K562 (cell line): ENCODE measurements around the gene IRX2. TPM values are rescaled to one million over a fixed set of nuclear protein-coding genes. Genes with fewer than 3 reads are reported as not detected.

Experiments
- ATAC-seq: fragments of 200-7000 bp; cut with Tn5 transposase; 3 replicates; pipeline ENCODE4 v1.9.1; 2020; ENCODE audit warnings: moderate library complexity
- BruUV-seq: library from RNA; stranded (reverse); fragments of 400-500 nt; replicated peaks from 2 replicates; lab custom pipeline; 2021; lab: Mats Ljungman, UMichigan
- CTCF ChIA-PET: fragments of 300-600 bp; formaldehyde crosslinking; extraction: SDS; loops from one replicate; lab custom pipeline; 2021; ENCODE audit warnings: low intra/inter-chr PET ratio; lab: Yijun Ruan, JAX
- POLR2A ChIA-PET: fragments of 300-600, 350-650 bp; sonication (Branson Sonifier 250); formaldehyde crosslinking; extraction: SDS; loops from one replicate; lab custom pipeline; 2021; ENCODE audit warnings: antibody characterized with exemption, inconsistent platforms; lab: Yijun Ruan, JAX
- DNase-seq, 4 experiments: peaks; one replicate each; pipeline versions ENCODE4 v3.0.0 to v3.0.0-alpha.2; 2011 to 2018; ENCODE audit warnings: low spot score in 3 of 4, mixed read lengths in 3 of 4; ENCODE audit errors: extremely low read depth in 1 of 4
- FAIRE-seq: peaks from 2 replicates; lab custom pipeline; 2011; peaks lifted over from hg19 to GRCh38; lab: Jason Lieb, UNC
- H2AFZ ChIP-seq: 2 replicates; pipeline ENCODE4 v1.6.0; 2011; ENCODE audit warnings: low read depth, low read length, control low read depth, inconsistent platforms
- H3K27ac ChIP-seq: fragments of 200-600 bp; 3 replicates; pipeline ENCODE4 v1.8.0; 2011; ENCODE audit warnings: low read depth, mild to moderate bottlenecking, control low read depth, inconsistent platforms, low read length, moderate library complexity, mixed read lengths; ENCODE audit errors: extremely low read depth
- H3K27me3 ChIP-seq, 2 experiments: fragments of 300-600 bp in 1 of 2; 2 replicates in 1 of 2; 3 replicates in 1 of 2; pipeline versions ENCODE4 v1.6.0 to v1.8.0; 2011; ENCODE audit warnings: inconsistent platforms in 2 of 2, low read length in 2 of 2, mild to moderate bottlenecking in 1 of 2, mixed read lengths in 1 of 2, moderate library complexity in 1 of 2; ENCODE audit not compliant: control insufficient read depth in 2 of 2, insufficient read depth in 2 of 2
- H3K36me3 ChIP-seq: fragments of 300-600 bp; 3 replicates; pipeline ENCODE4 v1.8.0; 2011; ENCODE audit warnings: mild to moderate bottlenecking, low read length, inconsistent platforms; ENCODE audit not compliant: control insufficient read depth, insufficient read depth
- H3K4me1 ChIP-seq, 2 experiments: fragments of 200-600 bp in 1 of 2; replicated peaks in 1 of 2; 2 replicates in 1 of 2; 3 replicates in 1 of 2; pipeline versions ENCODE4 v1.5.1 to v1.8.0; 2011; ENCODE audit warnings: inconsistent platforms in 2 of 2, low read length in 2 of 2, mild to moderate bottlenecking in 1 of 2, mixed read lengths in 1 of 2, moderate library complexity in 1 of 2; ENCODE audit not compliant: control insufficient read depth in 2 of 2, insufficient read depth in 2 of 2
- H3K4me2 ChIP-seq: 2 replicates; pipeline ENCODE4 v1.6.1; 2011; ENCODE audit warnings: low read length, control low read depth, inconsistent platforms, mixed read lengths; ENCODE audit not compliant: insufficient read depth
- H3K4me3 ChIP-seq: fragments of 200-600 bp; sonication (generic), shearing (Covaris generic); 2 replicates; pipeline ENCODE4 v1.5.1; 2016; ENCODE audit warnings: control low read depth, inconsistent platforms
- H3K79me2 ChIP-seq: fragments of 200-600 bp; 3 replicates; pipeline ENCODE4 v1.8.0; 2011; ENCODE audit warnings: low read length, inconsistent platforms; ENCODE audit not compliant: control insufficient read depth, insufficient read depth
- H3K9ac ChIP-seq, 2 experiments: 2 replicates each; pipeline versions ENCODE4 v1.6.0 to v1.6.1; 2011; ENCODE audit warnings: low read depth in 2 of 2, low read length in 2 of 2, control low read depth in 1 of 2, inconsistent platforms in 1 of 2, mild to moderate bottlenecking in 1 of 2, mixed read lengths in 1 of 2; ENCODE audit not compliant: insufficient read depth in 1 of 2
- H3K9me1 ChIP-seq: one replicate; pipeline ENCODE4 v1.6.0; 2011; ENCODE audit warnings: inconsistent platforms, mild to moderate bottlenecking, low read length, moderate library complexity; ENCODE audit not compliant: control insufficient read depth, insufficient read depth
- H3K9me3 ChIP-seq: replicated peaks from 2 replicates; pipeline ENCODE4 v1.5.1; 2011; ENCODE audit warnings: low read depth, low read length, inconsistent platforms; ENCODE audit not compliant: control insufficient read depth, insufficient read depth
- H4K20me1 ChIP-seq: replicated peaks from 2 replicates; pipeline ENCODE4 v1.6.1; 2011; ENCODE audit warnings: low read length, inconsistent platforms, mixed read lengths; ENCODE audit not compliant: control insufficient read depth, insufficient read depth
- CBX5 ChIP-seq: IDR thresholded peaks from 2 replicates; pipeline ENCODE4 v1.6.1; 2014; ENCODE audit warnings: low read depth, borderline replicate concordance
- CXXC5 ChIP-seq: fragments of 250-450 bp; sonication (Bioruptor Pico); IDR thresholded peaks from 2 replicates; pipeline ENCODE4 v1.8.0; 2022; ENCODE audit warnings: inconsistent platforms, mild to moderate bottlenecking, moderate library complexity
- GATA2 ChIP-seq: sonication (generic); formaldehyde crosslinking; IDR thresholded peaks from 2 replicates; pipeline ENCODE4 v1.4.0; 2020; ENCODE audit warnings: mild to moderate bottlenecking, missing genetic modification reagents
- PML ChIP-seq: IDR thresholded peaks from 2 replicates; pipeline ENCODE4 v1.6.1; 2012; ENCODE audit warnings: low read length, inconsistent platforms
- POLR2G ChIP-seq: fragments of 200-400 bp; formaldehyde crosslinking; IDR thresholded peaks from 2 replicates; pipeline ENCODE4 v1.6.1; 2017; ENCODE audit warnings: low read depth, mild to moderate bottlenecking, antibody characterized with exemption, low read length, moderate library complexity
- PPARD ChIP-seq: fragments of 250-450 bp; sonication (Bioruptor Pico); IDR thresholded peaks from 2 replicates; pipeline ENCODE4 v1.8.0; 2022; ENCODE audit warnings: inconsistent platforms, mild to moderate bottlenecking, moderate library complexity
- RBM22 ChIP-seq: fragments of 200-400 bp; formaldehyde crosslinking; IDR thresholded peaks from 2 replicates; pipeline ENCODE4 v1.6.1; 2018; ENCODE audit warnings: low read length, low read depth; ENCODE audit not compliant: poor library complexity, severe bottlenecking
- TEAD4 ChIP-seq, 2 experiments: sonication (generic) in 1 of 2; formaldehyde crosslinking in 1 of 2; IDR thresholded peaks; 2 replicates each; pipeline versions ENCODE4 v1.6.1 to v1.8.0; 2012 to 2022; ENCODE audit warnings: borderline replicate concordance in 1 of 2, inconsistent platforms in 1 of 2, low read length in 1 of 2, mild to moderate bottlenecking in 1 of 2, missing genetic modification reagents in 1 of 2
- ZNF140 ChIP-seq: fragments of 250-450 bp; sonication (Bioruptor Pico); IDR thresholded peaks from 2 replicates; pipeline ENCODE4 v1.8.0; 2021; ENCODE audit warnings: moderate library complexity, mild to moderate bottlenecking, inconsistent platforms
- ZNF143 ChIP-seq: sonication (generic); formaldehyde crosslinking; IDR thresholded peaks from 2 replicates; pipeline ENCODE4 v1.9.0; 2022; ENCODE audit warnings: mild to moderate bottlenecking, missing genetic modification reagents
- WGBS: fragments of 100-300 bp; shearing (Covaris generic); methylation state at CpG from one replicate; pipeline ENCODE4 v1.1.6; 2016; ENCODE audit warnings: low coverage, mixed read lengths; ENCODE audit not compliant: insufficient coverage; ENCODE audit errors: missing lambda C conversion rate; 5-methylcytosine and 5-hydroxymethylcytosine counted together
- in situ Hi-C: fragments of 300-500 bp; cut with MboI; formaldehyde crosslinking; loops from 4 replicates; pipeline ENCODE4 v1.15.0; 2018; ENCODE audit warnings: inconsistent platforms, mixed read lengths
- intact Hi-C: fragments of 100-400 bp; cut with micrococcal nuclease; formaldehyde crosslinking; loops from 2 replicates; pipeline ENCODE4 v1.14.2; 2022
- polyA plus RNA-seq, 8 experiments: library from polyadenylated mRNA; depleted of rRNA in 4 of 8; stranded (reverse) in 5 of 8; unstranded in 3 of 8; fragments of >200 nt; fragmentation: Nextera tagmentation in 2 of 8; fragmentation: Illumina TruSeq in 1 of 8; extraction: Ambion mirVana in 2 of 8; extraction: Trizol in 1 of 8; gene quantifications; 2 replicates each; pipeline versions ENCODE4 v1.2.1 to v1.2.3, GENCODE V29; 2011 to 2014; ENCODE audit warnings: inconsistent platforms in 1 of 8, missing spikeins in 1 of 8
- total RNA-seq, 7 experiments: library from RNA; depleted of rRNA in 6 of 7; stranded (reverse); fragments of >200 nt in 6 of 7; fragmentation: Illumina TruSeq in 2 of 7; extraction: Trizol in 2 of 7; gene quantifications; 2 replicates each; pipeline versions ENCODE4 v1.2.1 to v1.2.3, GENCODE V29; 2011 to 2021; ENCODE audit warnings: low replicate concordance in 1 of 7
- TF ChIP-seq, protein P1 (sequence below): fragments of 250-450 bp; sonication (Bioruptor Pico); IDR thresholded peaks from 2 replicates; pipeline ENCODE4 v1.5.0; 2020; ENCODE audit warnings: mild to moderate bottlenecking, borderline replicate concordance
- TF ChIP-seq, protein P2 (sequence below): fragments of 450-650 bp; formaldehyde crosslinking; IDR thresholded peaks from 2 replicates; pipeline ENCODE4 v1.4.0; 2020; ENCODE audit warnings: mild to moderate bottlenecking, mixed read lengths
- TF ChIP-seq, protein P3 (sequence below): IDR thresholded peaks from 2 replicates; pipeline ENCODE4 v1.6.1; 2011; ENCODE audit warnings: borderline replicate concordance, low read depth, mild to moderate bottlenecking, moderate library complexity, low read length; ENCODE audit not compliant: insufficient read depth, poor library complexity, severe bottlenecking
- TF ChIP-seq, protein P4 (sequence below): fragments of 450-650 bp; IDR thresholded peaks from 2 replicates; pipeline ENCODE4 v1.7.0; 2016; ENCODE audit warnings: borderline replicate concordance

The IRX2 gene
- total and polyA plus RNA-seq, 9 of the 15 experiments (the other 6 are each of a cell fraction or from before 2014, with no cell fraction given): 0.13 TPM; not detected in 8

DNA sequence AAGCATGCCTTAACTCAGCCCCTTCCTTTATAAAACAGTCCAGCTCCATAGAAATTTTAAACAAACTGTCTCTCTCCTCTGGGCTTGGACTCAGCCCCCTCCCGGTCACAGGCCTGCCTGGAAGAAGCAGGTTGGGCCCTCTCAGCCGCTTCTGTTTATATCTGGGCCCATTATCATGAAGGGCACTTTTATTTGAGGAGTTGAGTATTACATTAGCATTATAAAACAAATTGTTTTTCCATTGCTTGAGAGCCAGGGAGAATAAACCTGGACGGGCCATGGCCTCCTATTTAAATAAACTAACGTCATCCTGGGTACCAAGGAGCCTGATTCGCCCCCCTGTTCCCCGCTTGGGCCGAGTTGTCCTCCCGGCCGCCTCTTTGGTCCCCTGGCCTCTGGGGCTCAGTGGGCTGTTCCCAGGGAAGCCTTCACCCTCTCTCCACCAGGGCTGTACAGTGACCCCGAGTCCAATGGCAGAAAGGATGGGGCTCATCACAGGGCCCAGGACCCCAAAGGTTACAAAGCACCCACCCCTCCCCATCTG, 13.2 kb downstream of the IRX2 start:
- Histone ChIP-seq H3K27ac (no peak overlapping the region), H2AFZ (no peak overlapping the region), H3K9ac (no peak overlapping the region), H3K79me2 (no peaks in the 10 kb centered on the region), H3K4me1 (peaks cover 0 to 12% of the 10 kb centered on the region in 2 experiments; a peak in 1 of 5 replicates), H3K4me2 (no peak overlapping the region), H4K20me1 (no peaks in the 10 kb centered on the region), H3K9me1 (no peaks in the 10 kb centered on the region), H3K36me3 (no peaks in the 10 kb centered on the region), H3K9me3 (no peaks in the 10 kb centered on the region), H3K27me3 (peaks cover 25 to 43% of the 10 kb centered on the region in 2 experiments), H3K4me3 (no peak overlapping the region)
- intact Hi-C loops (no loop called here), in situ Hi-C loops (no loop called here)
- no TSS peak for BruUV-seq
- POLR2A ChIA-PET: no interaction called here
- TF ChIP-seq, protein P1, sequence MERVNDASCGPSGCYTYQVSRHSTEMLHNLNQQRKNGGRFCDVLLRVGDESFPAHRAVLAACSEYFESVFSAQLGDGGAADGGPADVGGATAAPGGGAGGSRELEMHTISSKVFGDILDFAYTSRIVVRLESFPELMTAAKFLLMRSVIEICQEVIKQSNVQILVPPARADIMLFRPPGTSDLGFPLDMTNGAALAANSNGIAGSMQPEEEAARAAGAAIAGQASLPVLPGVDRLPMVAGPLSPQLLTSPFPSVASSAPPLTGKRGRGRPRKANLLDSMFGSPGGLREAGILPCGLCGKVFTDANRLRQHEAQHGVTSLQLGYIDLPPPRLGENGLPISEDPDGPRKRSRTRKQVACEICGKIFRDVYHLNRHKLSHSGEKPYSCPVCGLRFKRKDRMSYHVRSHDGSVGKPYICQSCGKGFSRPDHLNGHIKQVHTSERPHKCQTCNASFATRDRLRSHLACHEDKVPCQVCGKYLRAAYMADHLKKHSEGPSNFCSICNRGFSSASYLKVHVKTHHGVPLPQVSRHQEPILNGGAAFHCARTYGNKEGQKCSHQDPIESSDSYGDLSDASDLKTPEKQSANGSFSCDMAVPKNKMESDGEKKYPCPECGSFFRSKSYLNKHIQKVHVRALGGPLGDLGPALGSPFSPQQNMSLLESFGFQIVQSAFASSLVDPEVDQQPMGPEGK (CRISPR knock-in tag): no peak
- TF ChIP-seq PPARD: no peak
- TF ChIP-seq PML: no peak
- TF ChIP-seq, protein P2, sequence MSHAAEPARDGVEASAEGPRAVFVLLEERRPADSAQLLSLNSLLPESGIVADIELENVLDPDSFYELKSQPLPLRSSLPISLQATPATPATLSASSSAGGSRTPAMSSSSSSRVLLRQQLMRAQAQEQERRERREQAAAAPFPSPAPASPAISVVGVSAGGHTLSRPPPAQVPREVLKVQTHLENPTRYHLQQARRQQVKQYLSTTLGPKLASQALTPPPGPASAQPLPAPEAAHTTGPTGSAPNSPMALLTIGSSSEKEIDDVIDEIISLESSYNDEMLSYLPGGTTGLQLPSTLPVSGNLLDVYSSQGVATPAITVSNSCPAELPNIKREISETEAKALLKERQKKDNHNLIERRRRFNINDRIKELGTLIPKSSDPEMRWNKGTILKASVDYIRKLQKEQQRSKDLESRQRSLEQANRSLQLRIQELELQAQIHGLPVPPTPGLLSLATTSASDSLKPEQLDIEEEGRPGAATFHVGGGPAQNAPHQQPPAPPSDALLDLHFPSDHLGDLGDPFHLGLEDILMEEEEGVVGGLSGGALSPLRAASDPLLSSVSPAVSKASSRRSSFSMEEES: no peak
- TF ChIP-seq POLR2G: no peak
- TF ChIP-seq, protein P3, sequence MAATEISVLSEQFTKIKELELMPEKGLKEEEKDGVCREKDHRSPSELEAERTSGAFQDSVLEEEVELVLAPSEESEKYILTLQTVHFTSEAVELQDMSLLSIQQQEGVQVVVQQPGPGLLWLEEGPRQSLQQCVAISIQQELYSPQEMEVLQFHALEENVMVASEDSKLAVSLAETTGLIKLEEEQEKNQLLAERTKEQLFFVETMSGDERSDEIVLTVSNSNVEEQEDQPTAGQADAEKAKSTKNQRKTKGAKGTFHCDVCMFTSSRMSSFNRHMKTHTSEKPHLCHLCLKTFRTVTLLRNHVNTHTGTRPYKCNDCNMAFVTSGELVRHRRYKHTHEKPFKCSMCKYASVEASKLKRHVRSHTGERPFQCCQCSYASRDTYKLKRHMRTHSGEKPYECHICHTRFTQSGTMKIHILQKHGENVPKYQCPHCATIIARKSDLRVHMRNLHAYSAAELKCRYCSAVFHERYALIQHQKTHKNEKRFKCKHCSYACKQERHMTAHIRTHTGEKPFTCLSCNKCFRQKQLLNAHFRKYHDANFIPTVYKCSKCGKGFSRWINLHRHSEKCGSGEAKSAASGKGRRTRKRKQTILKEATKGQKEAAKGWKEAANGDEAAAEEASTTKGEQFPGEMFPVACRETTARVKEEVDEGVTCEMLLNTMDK: no peak
- TF ChIP-seq ZNF140 (CRISPR knock-in tag): no peak
- no peak for TF ChIP-seq RBM22
- no peak for TF ChIP-seq TEAD4 (IDR thresholded peaks at IDR 0.05; ENCODE audit: low read length)
- TF ChIP-seq TEAD4 (CRISPR knock-in tag; IDR thresholded peaks at IDR 0.05; ENCODE audit: borderline replicate concordance): no peak
- TF ChIP-seq GATA2 (CRISPR knock-in tag): no peak
- no peak for TF ChIP-seq CXXC5 (CRISPR knock-in tag)
- no peak for TF ChIP-seq ZNF143 (CRISPR knock-in tag)
- TF ChIP-seq, protein P4, sequence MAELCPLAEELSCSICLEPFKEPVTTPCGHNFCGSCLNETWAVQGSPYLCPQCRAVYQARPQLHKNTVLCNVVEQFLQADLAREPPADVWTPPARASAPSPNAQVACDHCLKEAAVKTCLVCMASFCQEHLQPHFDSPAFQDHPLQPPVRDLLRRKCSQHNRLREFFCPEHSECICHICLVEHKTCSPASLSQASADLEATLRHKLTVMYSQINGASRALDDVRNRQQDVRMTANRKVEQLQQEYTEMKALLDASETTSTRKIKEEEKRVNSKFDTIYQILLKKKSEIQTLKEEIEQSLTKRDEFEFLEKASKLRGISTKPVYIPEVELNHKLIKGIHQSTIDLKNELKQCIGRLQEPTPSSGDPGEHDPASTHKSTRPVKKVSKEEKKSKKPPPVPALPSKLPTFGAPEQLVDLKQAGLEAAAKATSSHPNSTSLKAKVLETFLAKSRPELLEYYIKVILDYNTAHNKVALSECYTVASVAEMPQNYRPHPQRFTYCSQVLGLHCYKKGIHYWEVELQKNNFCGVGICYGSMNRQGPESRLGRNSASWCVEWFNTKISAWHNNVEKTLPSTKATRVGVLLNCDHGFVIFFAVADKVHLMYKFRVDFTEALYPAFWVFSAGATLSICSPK: no peak
- no peak for TF ChIP-seq CBX5
- no peak; the same call in 2 of the 3 replicates for ATAC-seq
- WGBS: 0% methylated on average over 9 of the region's 10 CpGs
- CTCF ChIA-PET: no interaction called here
- no peak for FAIRE-seq
- no peak for DNase-seq
